Measurements from ENCODE around the gene MLXIPL. TPM values are rescaled to one million over a fixed set of nuclear protein-coding genes. Genes with fewer than 3 reads are reported as not detected.
"Not testable (repeated sequence)": the region's sequence is repeated elsewhere in the genome, so short reads cannot be mapped to it uniquely, and the experiment has no call there.

MLXIPL gene
- total RNA-seq, 4 donors from 2014 or later: 7.7 to 56.2 (median 17.5) TPM

GRCh38 chr7:73557397-73558257 is 66.7 kb downstream of the MLXIPL start, which contains the start of gene BCL7B:
Gene BCL7B, minus strand, starts transcription at chr7:73557690. Its CDS starts 112 bp downstream, at chr7:73557578.
- H3K36me3 ChIP-seq: peaks cover 0 to 21% of the 10 kb centered on the region in 2 donors
- TF ChIP-seq, protein P1, sequence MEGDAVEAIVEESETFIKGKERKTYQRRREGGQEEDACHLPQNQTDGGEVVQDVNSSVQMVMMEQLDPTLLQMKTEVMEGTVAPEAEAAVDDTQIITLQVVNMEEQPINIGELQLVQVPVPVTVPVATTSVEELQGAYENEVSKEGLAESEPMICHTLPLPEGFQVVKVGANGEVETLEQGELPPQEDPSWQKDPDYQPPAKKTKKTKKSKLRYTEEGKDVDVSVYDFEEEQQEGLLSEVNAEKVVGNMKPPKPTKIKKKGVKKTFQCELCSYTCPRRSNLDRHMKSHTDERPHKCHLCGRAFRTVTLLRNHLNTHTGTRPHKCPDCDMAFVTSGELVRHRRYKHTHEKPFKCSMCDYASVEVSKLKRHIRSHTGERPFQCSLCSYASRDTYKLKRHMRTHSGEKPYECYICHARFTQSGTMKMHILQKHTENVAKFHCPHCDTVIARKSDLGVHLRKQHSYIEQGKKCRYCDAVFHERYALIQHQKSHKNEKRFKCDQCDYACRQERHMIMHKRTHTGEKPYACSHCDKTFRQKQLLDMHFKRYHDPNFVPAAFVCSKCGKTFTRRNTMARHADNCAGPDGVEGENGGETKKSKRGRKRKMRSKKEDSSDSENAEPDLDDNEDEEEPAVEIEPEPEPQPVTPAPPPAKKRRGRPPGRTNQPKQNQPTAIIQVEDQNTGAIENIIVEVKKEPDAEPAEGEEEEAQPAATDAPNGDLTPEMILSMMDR (IDR thresholded peaks at IDR 0.05): peak in 1 of 4 experiments; percentile 6
- TF ChIP-seq EP300 (IDR thresholded peaks at IDR 0.05) (no peak), POLR2A (IDR thresholded peaks at IDR 0.05) (peak; percentile 79 to 90), POLR2AphosphoS5 (IDR thresholded peaks at IDR 0.05) (peak; percentile 23)
- H3K27ac ChIP-seq: peak within 1 kb of the TSS; percentile 92 to 100 (median 99)
- peak; percentile 79 for ATAC-seq
- no peaks in the 10 kb centered on the region for H3K27me3 ChIP-seq
- H3K4me3 ChIP-seq: peak within 1 kb of the TSS; percentile 69 to 85
- 0 to 29% methylated on average over 1 to 9 of the region's 83 CpGs for WGBS, 2 donors (ENCODE audit: low coverage in 1 of 2)
- H3K4me1 ChIP-seq: peaks cover 0 to 47% (median 18%) of the 10 kb centered on the region in 3 donors
- no peaks in the 10 kb centered on the region for H3K9me3 ChIP-seq

DNA sequence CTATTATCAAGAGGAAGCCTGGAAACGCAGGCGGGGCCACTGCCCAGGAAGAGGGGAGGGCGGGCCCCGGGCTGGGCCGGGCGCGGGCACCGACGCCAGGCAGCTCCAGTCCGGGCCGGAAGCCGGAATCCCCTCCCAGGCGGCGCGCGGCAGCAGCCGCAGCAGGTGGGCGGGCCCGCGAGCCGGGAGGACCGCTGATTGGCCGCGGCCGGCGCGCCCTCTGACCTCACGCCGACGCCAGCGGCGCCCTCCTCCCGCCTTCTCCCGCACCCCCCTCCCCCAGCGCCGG is 67.3 kb downstream of the MLXIPL start:
- H3K4me1 ChIP-seq: peaks cover 0 to 50% (median 18%) of the 10 kb centered on the region in 3 donors
- peak; percentile 97 for ATAC-seq
- TF ChIP-seq EP300 (IDR thresholded peaks at IDR 0.05) (no peak), POLR2A (IDR thresholded peaks at IDR 0.05) (no peak), POLR2AphosphoS5 (IDR thresholded peaks at IDR 0.05) (no peak)
- TF ChIP-seq, protein P1 (IDR thresholded peaks at IDR 0.05): no peak
- H3K4me3 ChIP-seq: peak overlapping the region; percentile 69 to 85
- peaks cover 0 to 26% of the 10 kb centered on the region in 2 donors for H3K36me3 ChIP-seq
- no peaks in the 10 kb centered on the region for H3K27me3 ChIP-seq
- 0% methylated on average over 10 of the region's 36 CpGs; no CpG with 5 or more reads in 1 of the 2 donors for WGBS, 2 donors (ENCODE audit: low coverage in 1 of 2)
- no peaks in the 10 kb centered on the region for H3K9me3 ChIP-seq
- peak overlapping the region; percentile 92 to 100 (median 99) for H3K27ac ChIP-seq

DNA sequence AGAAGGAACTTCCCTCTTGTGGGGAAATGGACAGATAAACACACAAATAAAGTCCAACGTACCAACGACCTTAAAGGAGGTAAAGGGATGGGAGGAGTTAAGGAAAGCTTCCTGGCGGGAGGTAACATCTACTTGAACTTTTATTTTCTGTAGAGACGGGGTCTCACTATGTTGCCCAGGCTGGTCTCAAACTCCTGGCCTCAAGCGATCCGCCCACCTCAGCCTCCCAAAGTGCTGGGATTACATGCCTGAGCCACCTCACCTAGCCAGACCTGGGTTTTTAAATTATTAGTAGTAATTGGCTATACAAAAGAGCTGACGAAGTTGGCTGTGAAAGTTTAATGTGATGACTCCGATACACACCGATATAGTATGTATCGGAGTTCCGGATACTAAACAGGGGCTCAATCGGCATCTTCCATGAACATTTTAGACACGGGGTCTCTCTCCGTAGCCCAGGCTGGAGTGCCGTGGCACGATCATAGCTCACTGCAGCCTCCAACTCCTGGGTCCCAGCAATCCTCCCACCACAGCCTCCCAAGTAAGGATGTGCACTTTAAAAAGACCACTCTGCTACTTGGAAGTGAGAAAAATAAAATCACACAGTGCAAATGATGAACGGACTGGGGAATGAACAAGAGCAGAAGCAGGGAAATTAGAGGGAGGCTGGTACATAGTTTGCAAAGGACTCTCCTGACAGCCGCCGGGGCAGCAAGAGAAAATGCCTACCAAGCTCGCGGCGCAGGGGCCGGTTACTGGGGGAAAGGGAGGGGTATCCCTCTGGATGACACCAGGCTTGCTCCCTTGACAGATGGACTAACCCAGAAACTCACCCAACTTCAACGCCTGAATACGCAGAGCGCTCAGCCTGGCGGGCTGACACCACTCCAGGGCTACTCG is 67.9 kb downstream of the MLXIPL start:
- Histone ChIP-seq H3K27ac (peak overlapping the region; percentile 66 to 100 (median 99)), H3K9me3 (no peaks in the 10 kb centered on the region), H3K27me3 (no peaks in the 10 kb centered on the region), H3K4me3 (peak overlapping the region; percentile 69 to 85), H3K36me3 (peaks cover 0 to 32% of the 10 kb centered on the region in 2 donors), H3K4me1 (peaks cover 0 to 50% (median 18%) of the 10 kb centered on the region in 3 donors)
- WGBS, 2 donors (ENCODE audit: low coverage in 1 of 2): 18 to 21% methylated on average over 8 to 21 of the region's 28 CpGs
- TF ChIP-seq POLR2AphosphoS5 (IDR thresholded peaks at IDR 0.05) (peak; percentile 68), POLR2A (IDR thresholded peaks at IDR 0.05) (no peak)
- no peak for ATAC-seq

GRCh38 chr7:73555411-73555982 is 68.8 kb downstream of the MLXIPL start:
- Histone ChIP-seq H3K27me3 (no peaks in the 10 kb centered on the region), H3K9me3 (no peaks in the 10 kb centered on the region), H3K4me1 (peaks cover 0 to 50% (median 18%) of the 10 kb centered on the region in 3 donors), H3K27ac (peak overlapping the region; percentile 66 to 100 (median 99)), H3K4me3 (peak overlapping the region in 1 of 2 donors; percentile 85), H3K36me3 (peaks cover 0 to 40% of the 10 kb centered on the region in 2 donors)
- ATAC-seq: no peak
- WGBS, 2 donors (ENCODE audit: low coverage in 1 of 2): 32 to 41% methylated on average over 4 to 5 of the region's 6 CpGs
- no peak for TF ChIP-seq EP300 (IDR thresholded peaks at IDR 0.05)
- TF ChIP-seq POLR2AphosphoS5 (IDR thresholded peaks at IDR 0.05): peak; percentile 14

DNA sequence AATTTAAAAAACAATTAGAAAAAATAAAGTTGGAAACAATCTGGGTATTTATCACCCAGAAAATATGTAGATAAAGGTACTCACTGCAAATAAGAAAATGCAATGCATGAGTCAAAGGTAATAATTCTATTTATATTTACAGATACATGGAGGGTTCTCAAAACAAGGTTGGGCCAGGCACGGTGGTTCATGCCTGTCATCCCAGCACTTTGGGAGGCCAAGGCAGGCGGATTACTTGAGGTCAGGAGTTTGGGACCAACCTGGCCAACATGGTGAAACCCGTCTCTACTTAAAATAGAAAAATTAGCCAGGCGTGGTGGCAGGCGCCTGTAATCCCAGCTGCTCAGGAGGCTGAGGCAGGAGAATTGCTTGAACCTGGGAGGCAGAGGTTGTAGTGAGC is 74.2 kb downstream of the MLXIPL start:
- H3K9me3 ChIP-seq, H3K27ac ChIP-seq, H3K27me3 ChIP-seq, ATAC-seq, H3K4me3 ChIP-seq: not testable (repeated sequence)
- 70 to 87% methylated on average over 4 to 5 of the region's 5 CpGs for WGBS, 2 donors (ENCODE audit: low coverage in 1 of 2)
- peaks cover 0 to 89% of the 10 kb centered on the region in 2 donors for H3K36me3 ChIP-seq
- H3K4me1 ChIP-seq: peaks cover 0 to 58% (median 4%) of the 10 kb centered on the region in 3 donors

DNA sequence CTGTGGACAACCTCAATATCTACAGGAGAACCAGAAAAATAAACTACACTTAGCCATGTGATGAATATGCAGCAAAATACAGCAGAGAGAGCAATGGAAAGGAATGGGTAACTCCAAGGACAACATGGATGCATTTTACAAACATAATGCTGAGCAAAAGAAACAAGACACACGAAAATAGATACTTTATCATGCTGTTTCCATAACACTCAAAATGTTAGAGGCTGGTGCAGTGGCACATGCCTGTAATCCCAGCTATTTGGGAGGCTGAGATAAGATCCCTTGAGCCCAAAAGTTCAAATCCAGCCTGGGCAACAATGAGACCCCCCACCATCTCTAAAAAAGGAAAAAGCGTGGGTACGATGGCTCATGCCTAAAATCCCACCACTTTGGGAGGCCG is 75.1 kb downstream of the MLXIPL start:
- WGBS, 2 donors (ENCODE audit: low coverage in 1 of 2): 63 to 74% methylated on average over 1 to 4 of the region's 4 CpGs
- no peak for ATAC-seq

More for the DNA sequence above, 75.1 kb downstream of the MLXIPL start:
- peaks cover 0 to 57% (median 0%) of the 10 kb centered on the region in 3 donors for H3K4me1 ChIP-seq
- no peak overlapping the region for H3K4me3 ChIP-seq
- H3K36me3 ChIP-seq: peaks cover 0 to 91% of the 10 kb centered on the region in 2 donors
- TF ChIP-seq POLR2A (IDR thresholded peaks at IDR 0.05) (no peak), EP300 (IDR thresholded peaks at IDR 0.05) (no peak), POLR2AphosphoS5 (IDR thresholded peaks at IDR 0.05) (no peak)
- TF ChIP-seq, protein P1 (IDR thresholded peaks at IDR 0.05): no peak
- H3K27ac ChIP-seq: no peak overlapping the region
- no peaks in the 10 kb centered on the region for H3K27me3 ChIP-seq
- H3K9me3 ChIP-seq: no peaks in the 10 kb centered on the region

Measured in gastroesophageal sphincter (tissue), 4 donors.